ENCODE measurements around the gene DFFB.
A peak's percentile ranks its signal among the peaks of the same experiment; 100 is the strongest.

The DFFB gene

DNA sequence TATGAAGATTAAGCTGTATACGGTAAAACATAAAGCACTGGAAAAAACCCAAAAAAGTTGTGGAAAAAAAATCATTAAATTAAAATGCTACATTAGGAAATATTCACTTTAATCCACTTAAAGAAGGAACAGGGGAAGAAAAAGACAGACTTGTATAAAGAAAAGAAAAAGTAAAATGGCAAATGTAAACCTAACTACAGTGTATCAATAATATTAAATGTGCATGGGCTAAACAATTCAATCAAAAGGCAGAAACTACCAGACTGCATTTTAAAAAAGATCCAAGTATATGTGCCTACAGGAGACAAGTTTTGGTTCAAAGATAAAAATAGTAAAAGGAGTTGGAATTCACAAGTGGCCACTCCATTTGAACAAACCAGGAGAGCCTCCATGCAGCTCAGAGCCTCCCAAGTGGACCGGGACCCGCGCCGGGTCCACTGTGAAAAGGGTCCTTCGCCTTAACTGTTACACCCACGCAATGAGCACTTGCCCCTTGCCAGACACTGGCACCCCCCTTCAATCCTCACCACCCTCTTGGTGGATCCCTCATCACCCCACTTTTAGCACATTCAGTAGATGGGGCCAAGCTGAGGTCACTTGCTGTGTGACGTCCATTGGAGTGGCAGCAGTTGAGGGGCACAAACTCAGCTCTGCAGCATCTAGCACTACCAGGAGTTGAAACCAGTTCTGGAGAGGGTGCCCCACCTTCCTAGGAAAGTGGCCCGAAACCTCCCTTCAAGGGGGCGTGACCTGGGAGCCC lies 41.9 kb downstream of the DFFB start:
- DNase-seq: no peak

- DNase-seq: no peak
Measured at GRCh38 chr1:3899754-3900149, 42.5 kb downstream of the DFFB start.

DNA sequence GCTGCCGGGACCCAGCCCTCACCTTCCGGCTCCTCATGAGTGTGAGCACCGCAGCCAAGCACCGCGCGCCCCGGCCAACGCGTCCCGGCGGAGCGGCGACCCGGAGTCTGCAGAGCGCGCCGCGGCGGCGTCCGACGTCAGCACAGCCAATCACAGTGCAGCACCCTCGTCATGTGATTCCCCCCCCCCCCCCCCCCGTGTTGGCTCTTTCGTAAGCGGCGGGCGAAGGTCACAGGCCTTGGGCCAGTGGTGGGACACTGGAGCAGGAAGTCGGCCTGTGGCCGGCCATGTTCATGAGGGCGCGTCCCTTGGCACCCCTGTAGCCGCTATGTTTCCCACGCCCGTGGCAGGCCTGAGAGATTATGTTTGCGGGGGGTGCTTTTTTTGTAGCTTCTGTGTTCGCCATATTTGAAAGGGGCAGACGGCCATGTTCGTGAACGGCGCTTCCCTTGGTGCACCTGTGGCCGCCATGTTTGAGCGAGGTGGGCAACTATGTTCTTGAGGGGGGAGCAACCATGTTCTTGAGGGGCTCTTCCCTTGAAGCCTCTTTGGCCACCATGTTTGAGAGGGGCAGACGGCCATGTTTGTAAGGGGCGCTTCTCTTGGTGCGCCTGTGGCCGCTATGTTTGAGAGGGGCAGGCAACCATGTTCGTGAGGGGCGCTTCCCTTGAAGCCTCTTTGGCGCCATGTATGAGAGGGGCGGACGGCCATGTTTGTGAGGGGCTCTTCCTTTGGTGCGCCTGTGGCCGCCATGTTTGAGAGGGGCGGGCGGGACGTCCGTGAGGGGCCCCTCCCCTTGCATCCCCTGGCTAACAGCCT lies 43.1 kb downstream of the DFFB start, which contains the start of gene C1orf174:
Gene C1orf174, minus strand, starts transcription at position 123 of the 819 bp plus-strand sequence. Its CDS starts 86 bp downstream, at position 37.
- peak; percentile 97 for DNase-seq

- peak; percentile 94 for DNase-seq
Measured at GRCh38 chr1:3900969-3901529, 43.8 kb downstream of the DFFB start.

GRCh38 chr1:3902111-3902511 lies 44.8 kb downstream of the DFFB start:
- DNase-seq: no peak

GRCh38 chr1:3902571-3903091 lies 45.4 kb downstream of the DFFB start:
- no peak for DNase-seq

GRCh38 chr1:3903141-3904005 lies 46.1 kb downstream of the DFFB start:
- DNase-seq: no peak

- no peak for DNase-seq
Measured at GRCh38 chr1:3904006-3904842, 46.9 kb downstream of the DFFB start.

DNA sequence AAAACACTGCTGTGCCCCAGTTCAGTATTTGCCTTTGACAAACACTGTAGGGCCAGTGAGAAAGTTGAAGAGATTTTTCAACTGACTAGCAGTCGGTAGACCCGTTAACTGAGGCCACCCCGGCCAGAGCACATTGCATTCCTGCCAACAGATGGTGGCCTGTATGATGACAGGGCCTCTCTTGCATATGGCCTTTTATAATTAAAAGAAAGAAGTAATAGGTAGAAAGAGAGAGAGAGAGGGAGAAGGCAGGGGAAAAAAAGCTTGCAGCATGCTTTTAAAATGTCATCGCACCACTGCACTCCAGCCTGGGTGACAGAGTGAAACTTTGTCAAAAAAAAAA lies 47.5 kb downstream of the DFFB start:
- DNase-seq: no peak

- DNase-seq: no peak
Measured at GRCh38 chr1:3905266-3905952, 48.1 kb downstream of the DFFB start.

GRCh38 chr1:3905953-3906671 lies 48.8 kb downstream of the DFFB start:
- DNase-seq: no peak

- DNase-seq: no peak
Measured at GRCh38 chr1:3906672-3907020, 49.4 kb downstream of the DFFB start.

- DNase-seq: no peak
Measured at GRCh38 chr1:3907031-3907534, 49.8 kb downstream of the DFFB start.

GRCh38 chr1:3907621-3908165 lies 50.4 kb downstream of the DFFB start:
- DNase-seq: no peak

DNA sequence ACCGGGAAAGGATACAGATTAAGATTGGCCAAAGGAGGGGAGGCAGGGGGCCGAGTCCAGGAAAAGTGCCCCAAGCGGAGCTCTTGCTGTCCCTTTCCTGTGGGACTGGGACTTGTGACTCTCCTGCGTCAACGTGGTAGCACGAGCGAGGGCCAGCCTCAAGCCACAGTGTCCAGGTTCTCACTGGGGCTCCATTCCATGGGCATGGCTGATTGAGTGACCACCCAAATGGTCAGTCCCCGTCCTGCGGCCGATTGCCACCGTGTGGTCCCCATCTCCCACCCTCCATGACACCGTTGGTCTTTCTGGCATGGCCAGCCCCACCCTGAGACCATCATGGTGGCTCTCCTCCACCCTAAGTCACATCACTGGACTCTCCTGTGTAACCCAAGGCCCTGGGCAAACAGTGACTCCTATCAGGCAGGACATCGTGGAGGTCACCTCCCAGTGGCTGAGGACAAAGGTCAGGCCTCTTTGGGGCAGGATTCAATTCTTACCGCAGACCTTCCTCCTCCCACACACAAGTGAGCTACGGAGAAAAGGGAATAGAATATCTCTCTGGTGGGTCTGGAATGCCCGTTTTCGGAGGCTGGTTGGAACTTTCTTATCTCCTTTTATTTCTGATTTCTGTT lies 51.7 kb downstream of the DFFB start:
- no peak for DNase-seq

DNA sequence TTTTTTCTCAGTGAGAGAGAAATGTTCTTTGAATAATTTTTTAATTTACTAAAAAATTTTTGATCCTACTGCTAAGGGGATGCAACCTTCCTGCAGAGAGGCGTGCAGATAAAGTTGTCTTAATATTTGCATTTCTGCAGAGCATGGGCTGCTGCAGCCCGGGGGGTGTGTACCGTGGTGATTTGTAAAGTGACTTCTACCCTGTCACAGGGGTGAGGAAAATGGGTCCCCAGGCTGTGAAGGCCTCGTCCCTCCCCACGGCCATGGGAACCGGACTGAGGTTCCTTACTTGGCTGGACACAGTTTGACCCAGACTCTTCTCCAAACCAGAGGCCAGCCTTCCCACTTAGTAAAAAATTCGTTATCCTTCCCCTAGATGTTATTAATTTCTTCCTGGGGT lies 52.3 kb downstream of the DFFB start:
- no peak for DNase-seq

DNA sequence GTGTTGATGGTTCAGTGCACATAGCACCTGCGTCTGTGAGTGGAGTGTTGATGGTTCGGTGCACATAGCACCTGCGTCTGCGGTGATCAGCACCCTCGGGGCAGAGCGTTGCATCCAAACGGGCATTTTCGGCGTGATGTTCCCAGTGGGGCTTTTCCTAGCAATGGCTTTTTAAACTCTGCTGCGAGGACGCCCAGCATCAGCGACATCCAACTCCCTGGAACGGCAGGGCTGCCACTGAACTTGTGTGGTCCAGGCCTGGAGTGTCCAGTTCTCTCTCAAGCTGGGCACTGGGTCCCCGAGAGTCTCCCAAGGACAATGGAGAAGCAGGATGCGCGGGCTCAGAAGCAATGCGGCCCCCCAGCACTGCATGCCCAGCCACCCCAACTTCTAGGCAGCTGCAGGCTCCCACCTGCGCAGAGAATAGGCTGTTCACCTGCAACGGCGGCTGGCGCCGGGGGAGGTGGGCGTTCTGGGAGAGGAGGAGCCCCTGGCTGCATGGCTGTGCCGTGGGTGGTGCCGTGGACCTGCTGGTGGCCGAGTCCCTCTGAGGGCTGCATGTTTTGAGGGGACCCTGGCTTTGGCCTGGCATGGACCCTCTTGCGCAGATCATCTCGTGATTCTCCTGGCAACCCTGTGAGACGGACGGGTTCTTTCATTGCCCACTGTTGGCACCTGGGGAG lies 52.9 kb downstream of the DFFB start:
- DNase-seq: no peak

Measured in T1000 (cell line).